HuH-7.5 (cell line): ENCODE results near the gene RYR1.
"Not testable (repeated sequence)": the region's sequence is repeated elsewhere in the genome, so short reads cannot be mapped to it uniquely, and the experiment has no call there.

Experiments
- DNase-seq: peaks from one replicate; pipeline ENCODE4 v3.0.0; 2011; ENCODE audit warnings: low spot score

The RYR1 gene

GRCh38 chr19:38514812-38515633 lies 81.5 kb downstream of the RYR1 start:
- peak; percentile 97 for DNase-seq

DNA sequence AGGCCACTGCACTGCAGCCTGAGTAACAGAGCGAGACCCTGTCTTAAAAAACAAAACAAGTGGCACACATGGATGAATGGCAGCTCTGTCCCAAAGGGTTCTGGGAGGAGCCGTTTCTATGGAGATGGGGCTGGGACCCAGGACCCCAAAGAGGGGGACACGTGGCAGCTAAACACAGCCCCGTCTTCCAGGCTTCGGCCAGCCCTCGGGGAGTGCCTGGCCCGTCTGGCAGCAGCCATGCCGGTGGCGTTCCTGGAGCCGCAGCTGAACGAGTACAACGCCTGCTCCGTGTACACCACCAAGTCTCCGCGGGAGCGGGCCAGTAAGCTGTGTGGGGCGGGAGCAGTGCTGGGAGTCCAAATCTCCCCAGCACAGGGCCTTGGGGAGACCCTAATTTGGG lies 82.4 kb downstream of the RYR1 start:
- no peak for DNase-seq

GRCh38 chr19:38516802-38517201 lies 83.3 kb downstream of the RYR1 start:
- DNase-seq, result no peak

- no peak for DNase-seq
Measured at GRCh38 chr19:38517321-38517720, 83.8 kb downstream of the RYR1 start.

GRCh38 chr19:38517980-38518379 lies 84.5 kb downstream of the RYR1 start:
- not testable (repeated sequence) for DNase-seq

- DNase-seq, result no peak
Measured at GRCh38 chr19:38519168-38519567, 85.7 kb downstream of the RYR1 start.

DNA sequence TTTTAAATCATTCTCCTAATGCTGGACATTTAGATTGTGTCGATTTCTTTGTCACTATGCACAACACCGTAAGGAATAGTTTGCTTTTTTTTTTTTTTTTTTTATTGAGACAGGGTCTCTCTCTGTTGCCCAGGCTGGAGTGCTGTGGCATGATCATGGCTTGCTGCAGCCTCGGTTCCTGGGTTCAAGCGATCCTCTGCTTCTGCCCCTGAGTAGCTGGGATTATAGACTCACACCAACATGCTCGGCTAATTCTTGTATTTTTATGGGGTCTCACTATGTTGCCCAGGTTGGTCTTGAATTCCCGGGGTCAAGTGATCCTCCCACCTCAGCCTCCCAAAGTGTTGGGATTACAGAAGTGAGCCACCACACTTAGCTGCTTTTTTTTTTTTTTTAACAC lies 86.5 kb downstream of the RYR1 start:
- DNase-seq, result no peak

- DNase-seq, result no peak
Measured at GRCh38 chr19:38522915-38523314, 89.4 kb downstream of the RYR1 start.

GRCh38 chr19:38523319-38523718 lies 89.8 kb downstream of the RYR1 start:
- no peak for DNase-seq

- DNase-seq, result no peak
Measured at GRCh38 chr19:38524369-38524768, 90.9 kb downstream of the RYR1 start.

DNA sequence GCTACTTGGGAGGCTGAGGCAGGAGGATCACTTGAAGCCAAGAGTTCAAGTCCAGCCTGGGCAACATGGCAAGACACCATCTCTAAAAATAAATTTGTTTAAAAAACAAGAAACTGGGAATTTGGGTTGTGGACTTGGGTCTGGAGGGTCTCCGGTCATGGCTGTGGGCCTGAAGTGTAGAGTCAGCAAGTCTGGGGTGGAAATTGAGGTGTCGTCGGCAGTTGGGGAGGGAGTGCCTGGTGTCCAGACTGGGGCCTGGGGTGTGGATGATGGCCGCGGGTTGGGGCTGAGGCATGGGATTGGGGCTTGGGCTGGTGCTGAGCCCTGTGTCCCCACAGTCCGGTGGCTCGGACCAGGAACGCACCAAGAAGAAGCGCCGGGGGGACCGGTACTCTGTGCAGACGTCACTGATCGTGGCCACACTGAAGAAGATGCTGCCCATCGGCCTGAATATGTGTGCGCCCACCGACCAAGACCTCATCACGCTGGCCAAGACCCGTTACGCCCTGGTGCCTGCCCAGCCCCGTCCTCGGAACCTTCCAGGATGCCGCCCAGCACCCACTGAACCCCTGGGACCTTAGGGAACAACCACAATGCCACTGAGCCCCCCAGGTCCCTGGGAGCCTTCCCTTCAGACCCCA lies 91.6 kb downstream of the RYR1 start:
- no peak for DNase-seq

- no peak for DNase-seq
Measured at GRCh38 chr19:38526430-38526829, 92.9 kb downstream of the RYR1 start.

- no peak for DNase-seq
Measured at GRCh38 chr19:38527466-38528136, 94.1 kb downstream of the RYR1 start.

DNA sequence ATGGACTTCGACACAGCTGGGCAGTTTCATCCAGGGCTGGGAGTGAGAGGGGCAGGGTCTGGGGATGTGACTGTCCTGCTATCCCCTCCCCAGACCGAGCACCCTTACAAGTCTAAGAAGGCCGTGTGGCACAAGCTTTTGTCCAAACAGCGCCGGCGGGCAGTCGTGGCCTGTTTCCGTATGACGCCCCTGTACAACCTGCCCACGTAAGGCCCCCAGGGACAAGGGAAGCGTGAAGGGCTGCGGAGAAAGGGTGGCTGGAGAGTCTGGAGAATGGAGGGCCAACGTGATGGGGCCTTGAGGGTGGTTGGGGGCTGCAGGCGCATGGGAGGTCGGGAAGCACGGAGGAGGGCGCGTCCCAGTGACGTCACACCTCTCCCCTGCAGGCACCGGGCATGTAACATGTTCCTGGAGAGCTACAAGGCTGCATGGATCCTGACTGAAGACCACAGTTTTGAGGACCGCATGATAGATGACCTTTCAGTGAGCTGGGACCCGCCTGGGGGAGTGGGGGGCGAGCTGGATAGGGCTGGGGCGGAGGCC lies 94.8 kb downstream of the RYR1 start:
- DNase-seq, result no peak

GRCh38 chr19:38528931-38529330 lies 95.4 kb downstream of the RYR1 start:
- no peak for DNase-seq

GRCh38 chr19:38531515-38531914 lies 98.0 kb downstream of the RYR1 start:
- no peak for DNase-seq

- no peak for DNase-seq
Measured at GRCh38 chr19:38532939-38533338, 99.4 kb downstream of the RYR1 start.

DNA sequence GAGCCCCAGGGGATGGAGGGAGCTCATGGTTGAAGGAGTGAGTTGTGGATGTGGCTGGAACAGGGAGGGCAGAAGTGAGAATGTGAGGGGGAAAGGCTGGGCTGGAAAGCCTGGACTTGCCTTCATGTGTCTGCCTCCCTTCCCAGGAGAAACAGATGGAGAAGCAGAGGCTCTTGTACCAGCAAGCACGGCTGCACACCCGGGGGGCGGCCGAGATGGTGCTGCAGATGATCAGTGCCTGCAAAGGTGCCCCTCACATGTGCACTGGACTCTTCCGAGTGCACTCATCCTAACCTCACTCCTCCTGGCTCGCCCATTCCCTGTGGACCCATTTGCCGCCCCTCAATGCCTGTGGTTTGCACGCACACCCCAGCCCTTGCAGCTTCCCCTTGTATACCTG lies 101.1 kb downstream of the RYR1 start:
- DNase-seq, result no peak

- DNase-seq, result no peak
Measured at GRCh38 chr19:38535212-38535611, 101.7 kb downstream of the RYR1 start.

DNA sequence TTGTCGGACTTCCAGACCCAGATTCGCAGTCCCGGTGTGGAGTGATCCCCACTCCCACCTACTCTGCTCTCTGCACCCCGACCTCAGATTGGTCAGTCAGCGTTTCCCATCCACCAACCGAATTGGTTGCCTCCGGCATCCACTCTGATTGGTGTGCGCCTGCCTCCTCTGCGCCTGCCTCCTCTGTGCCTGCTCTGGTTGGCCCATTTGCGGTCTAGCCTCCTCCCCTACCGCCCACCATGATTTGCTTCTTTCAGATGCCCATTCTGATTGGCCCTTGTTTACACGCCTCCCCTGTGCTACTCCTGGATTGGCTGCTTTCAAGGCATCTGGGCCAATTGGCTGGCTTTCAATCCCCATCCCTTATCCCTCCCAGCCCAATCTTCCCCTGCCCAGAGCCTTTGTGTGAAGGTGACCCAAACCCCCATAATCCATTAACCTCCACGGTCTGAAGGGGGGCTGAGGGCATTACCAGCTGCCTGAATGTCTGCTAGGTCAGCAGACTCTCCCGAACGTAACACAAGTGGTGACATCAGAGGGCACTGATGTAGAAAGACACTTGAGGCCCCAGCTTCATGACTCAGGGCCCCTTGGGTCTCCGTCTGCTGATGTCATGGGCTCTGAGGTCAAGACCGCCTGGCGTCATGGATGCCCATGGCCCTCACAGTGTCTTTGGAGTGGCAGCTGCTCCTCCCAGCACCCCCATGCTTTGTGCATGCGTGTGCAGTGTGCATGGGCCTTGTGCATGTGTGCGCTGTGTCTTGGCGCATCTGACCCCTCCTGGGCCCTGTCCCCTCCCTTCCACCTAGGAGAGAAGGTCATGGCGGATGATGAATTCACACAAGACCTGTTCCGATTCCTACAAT lies 103.8 kb downstream of the RYR1 start:
- DNase-seq, result no peak

DNA sequence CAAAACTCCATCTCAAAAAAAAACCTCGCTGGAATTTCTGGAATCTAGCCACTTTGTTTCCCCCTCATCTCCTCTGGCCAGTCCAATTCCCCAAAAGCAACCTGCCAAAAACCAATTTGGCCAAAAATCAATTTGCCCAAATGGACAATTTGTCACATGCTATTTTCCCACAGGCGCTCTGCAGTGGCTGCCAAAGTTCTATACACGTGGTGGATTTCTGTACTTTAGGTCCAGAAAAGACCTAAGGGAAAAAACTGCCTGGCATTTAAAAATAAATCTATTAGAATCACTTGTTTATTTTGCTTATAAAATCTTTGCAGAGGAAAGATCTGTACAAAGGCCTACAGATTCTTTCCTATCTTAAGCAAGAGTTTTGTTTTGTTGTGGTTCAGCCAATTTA lies 104.9 kb downstream of the RYR1 start:
- DNase-seq, result no peak
